ENCODE results near the gene RGS7.

DNA sequence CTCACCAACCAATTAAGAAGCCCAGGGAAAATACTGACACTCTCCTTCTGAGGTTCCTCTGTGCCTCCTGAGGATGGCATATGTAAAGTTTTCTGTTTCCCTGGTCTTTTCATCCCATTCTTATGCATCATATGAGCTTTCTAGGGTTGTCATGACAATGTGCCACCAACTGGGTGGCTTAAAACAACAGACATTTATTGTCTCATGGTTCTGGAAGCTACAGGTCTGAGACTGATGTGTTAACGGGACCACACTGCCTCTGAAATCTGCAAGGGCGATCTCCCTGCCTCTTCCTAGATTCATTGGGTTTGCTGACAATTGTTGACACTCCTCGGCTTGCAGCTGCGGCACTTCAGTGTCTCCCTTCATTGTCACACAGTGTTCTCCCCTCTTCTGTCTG lies 308.4 kb downstream of the RGS7 start:
- TF ChIP-seq, protein P1, sequence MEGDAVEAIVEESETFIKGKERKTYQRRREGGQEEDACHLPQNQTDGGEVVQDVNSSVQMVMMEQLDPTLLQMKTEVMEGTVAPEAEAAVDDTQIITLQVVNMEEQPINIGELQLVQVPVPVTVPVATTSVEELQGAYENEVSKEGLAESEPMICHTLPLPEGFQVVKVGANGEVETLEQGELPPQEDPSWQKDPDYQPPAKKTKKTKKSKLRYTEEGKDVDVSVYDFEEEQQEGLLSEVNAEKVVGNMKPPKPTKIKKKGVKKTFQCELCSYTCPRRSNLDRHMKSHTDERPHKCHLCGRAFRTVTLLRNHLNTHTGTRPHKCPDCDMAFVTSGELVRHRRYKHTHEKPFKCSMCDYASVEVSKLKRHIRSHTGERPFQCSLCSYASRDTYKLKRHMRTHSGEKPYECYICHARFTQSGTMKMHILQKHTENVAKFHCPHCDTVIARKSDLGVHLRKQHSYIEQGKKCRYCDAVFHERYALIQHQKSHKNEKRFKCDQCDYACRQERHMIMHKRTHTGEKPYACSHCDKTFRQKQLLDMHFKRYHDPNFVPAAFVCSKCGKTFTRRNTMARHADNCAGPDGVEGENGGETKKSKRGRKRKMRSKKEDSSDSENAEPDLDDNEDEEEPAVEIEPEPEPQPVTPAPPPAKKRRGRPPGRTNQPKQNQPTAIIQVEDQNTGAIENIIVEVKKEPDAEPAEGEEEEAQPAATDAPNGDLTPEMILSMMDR (IDR thresholded peaks at IDR 0.05): no peak
- no peak for TF ChIP-seq POLR2A (IDR thresholded peaks at IDR 0.05)

Measured in right lobe of liver (tissue), 4 donors.